ENCODE data around the gene ZNF367.

- TF ChIP-seq EZH2 (IDR thresholded peaks at IDR 0.05; ENCODE audit: borderline replicate concordance, insufficient read depth, low read depth, low read length, poor library complexity, severe bottlenecking) (no peak), CTCF (IDR thresholded peaks at IDR 0.05) (no peak)
These were observed 42.7 kb upstream of the ZNF367 start for GRCh38 chr9:96460882-96461281.

All from B cell (primary cell).